HG02943 (cell line): Measurements from ENCODE around the gene UNC13D.
"Not testable (repeated sequence)": the region's sequence is repeated elsewhere in the genome, so short reads cannot be mapped to it uniquely, and the experiment has no call there.

ENCODE experiments used
- ATAC-seq: cut with Tn5 transposase; IDR thresholded peaks from one replicate; pipeline ENCODE4 v1.9.1; 2021; ENCODE audit warnings: mild to moderate bottlenecking, low read depth, moderate library complexity; ENCODE audit not compliant: unreplicated experiment

Gene UNC13D

DNA sequence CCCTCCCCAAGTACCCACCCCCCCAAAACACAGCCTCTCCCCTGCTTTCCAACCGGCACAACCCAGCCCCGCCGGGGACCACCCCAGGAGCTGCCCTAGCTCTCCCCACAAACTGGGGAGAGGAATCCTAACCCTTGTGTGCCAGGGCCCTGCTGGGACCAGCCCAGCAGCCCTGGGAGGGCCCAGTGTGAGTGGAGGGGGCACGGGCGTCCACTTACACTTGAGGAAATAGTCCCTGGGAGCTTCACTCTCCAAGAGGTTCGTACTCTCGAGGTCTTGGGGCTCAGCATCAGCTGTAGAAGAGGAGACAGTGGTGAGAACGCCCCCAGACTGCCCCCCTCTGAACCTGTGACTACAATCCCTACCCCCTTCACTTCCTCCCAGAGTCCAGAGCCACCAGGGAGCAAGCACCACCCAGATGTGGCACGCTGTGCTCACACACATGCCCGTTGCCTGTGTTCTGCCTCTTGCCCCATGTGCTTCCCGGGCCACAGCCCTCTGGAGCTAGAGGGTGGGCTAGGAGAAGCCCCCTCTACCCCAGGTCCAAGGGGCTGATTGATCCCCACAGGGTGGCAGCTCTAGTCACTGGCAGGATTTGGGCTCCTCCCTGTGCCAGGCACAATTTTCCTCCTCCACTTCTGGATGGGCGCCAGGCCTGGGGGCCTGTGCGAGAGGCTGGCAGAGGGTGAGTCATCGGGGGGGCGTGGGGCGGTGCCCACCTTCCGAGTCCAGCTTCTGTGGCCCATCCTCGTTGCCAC, 31.2 kb upstream of the UNC13D start:
- ATAC-seq = no peak

DNA sequence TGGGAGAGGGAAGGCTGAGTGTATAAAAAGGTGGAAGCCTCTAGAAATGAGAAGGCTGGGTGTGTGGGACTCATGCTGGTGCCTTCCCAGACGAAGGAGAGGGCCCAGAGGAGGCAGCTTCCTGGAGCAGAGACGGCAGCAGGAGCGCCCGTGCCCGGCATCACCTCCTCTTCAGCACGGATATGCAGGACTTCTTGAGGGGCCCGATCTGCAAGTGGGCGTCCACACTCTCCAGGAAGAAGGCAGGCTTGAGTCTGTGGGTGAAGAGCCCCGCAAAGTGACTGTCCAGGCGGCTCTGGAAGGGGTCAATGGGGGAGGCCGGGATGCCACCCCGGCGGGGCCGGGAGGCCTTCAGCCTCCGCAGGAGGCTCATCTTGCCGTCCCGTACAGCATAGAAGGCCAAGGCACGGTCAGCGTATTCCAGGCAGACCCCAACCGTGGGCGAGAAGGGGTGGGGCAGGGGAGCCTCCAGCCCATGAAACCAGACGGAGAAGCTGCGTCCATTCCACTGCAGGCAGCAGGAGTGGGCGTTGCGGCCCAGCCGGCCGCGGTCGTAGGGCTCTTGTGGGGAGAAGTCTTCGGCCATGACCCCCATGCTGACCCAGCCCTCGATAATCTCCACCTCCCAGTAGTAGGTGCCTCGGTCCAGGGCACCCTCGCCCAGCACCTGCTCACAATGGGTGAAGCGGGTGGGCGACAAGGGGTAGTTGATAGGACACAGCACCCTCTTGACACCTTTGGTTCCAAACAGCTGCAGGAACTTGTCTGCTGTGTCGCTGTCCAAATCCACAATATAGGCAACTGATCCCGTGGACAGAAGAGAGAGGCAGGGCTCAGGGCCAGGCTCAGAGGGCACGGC, 30.3 kb upstream of the UNC13D start:
- ATAC-seq = no peak

DNA sequence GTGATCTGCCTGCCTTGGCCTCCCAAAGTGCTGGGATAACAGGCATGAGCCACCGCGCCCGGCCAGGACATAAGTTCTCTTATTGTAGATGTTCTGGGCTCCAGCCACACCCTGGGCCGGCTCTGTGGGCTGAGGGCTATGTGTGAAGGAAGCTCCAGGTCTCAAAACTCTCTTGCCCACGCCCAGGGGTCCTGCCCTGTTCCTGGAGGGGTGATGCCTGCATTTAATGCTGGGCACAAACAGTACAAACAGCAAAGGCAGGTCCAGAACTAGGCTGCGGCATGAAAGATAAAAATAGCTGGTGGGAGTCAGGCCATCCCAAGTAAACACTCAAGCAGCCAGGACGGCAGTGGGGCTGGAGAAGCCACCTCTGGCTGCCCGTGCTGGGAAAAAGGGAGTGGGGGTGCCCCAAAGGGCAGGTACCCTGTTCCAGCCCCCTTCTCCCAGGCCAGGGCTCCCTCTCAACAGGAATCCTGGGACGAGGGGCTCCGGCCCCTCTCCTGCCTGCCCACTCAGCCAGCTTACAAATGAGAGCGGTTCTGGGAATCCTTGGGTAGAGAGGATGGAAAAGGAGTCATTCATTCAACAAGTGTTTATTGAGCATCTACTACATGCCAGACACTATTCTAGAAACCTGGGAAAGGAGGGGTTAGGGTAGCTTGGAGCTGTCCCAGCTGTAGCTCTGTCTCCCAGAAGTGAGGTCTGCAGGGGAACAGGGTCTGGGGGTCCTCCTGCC, 29.6 kb upstream of the UNC13D start:
- no peak for ATAC-seq

DNA sequence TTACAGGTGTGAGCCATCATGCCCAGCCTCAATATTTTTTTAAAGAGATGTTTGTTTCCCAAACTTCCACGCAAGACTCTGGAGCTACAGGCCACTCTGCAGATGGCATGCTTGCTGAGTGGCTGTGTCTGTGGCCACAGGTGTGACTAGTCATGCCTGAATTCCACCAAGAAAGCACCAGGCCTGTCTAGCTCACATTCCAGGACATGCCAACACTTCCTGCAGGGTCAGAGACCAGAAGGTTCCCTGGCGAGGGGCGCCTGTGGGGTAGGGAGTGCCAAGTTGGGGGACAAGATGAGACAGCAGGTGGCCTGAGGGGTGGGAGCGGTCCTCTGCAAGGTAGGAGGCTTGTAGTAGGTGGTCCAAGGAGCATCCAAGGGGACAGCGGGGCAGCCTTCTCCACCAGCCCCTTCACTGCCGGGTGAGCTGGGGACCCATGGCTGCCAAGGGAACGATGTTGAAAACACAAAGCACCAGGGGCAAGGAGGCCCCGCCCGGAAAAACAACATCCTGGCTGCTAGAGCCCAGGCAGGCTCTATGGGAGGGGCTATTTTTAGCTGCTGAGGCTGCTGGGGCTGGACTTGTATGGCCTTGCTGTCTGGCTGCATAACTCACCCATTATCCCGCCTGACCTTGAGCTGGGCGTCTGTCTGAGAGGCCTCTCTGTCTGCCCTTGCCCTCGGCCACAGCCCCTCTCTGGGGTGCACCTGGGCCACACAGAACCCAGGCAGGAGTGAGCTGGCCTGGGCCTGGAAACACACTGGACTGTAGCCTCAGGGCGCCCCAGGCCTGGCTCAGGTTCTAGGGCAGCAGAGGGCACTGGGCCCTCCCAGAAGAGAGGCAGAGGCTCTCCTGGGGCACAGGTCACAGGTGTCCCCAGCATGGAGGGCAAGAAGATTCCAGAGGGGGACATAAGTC, 28.5 kb upstream of the UNC13D start:
- ATAC-seq = no peak

DNA sequence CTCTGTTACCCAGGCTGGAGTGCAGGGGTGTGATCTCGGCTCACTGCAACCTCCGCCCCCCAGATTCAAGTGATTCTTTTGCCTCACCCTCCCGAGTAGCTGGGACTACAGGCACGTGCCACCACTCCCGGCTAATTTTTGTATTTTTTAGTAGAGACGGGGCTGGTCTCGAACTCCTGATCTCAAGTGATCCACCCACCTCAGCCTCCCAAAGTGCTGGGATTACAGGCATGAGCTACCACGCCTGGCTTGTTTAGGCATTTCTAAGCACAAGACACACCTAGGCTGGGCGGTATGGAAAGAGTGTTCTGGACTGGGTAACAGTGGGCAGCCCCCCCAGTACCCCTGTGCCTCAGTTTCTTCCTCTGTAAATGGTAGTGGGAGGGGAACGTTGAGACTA, 26.0 kb upstream of the UNC13D start:
- not testable (repeated sequence) for ATAC-seq

DNA sequence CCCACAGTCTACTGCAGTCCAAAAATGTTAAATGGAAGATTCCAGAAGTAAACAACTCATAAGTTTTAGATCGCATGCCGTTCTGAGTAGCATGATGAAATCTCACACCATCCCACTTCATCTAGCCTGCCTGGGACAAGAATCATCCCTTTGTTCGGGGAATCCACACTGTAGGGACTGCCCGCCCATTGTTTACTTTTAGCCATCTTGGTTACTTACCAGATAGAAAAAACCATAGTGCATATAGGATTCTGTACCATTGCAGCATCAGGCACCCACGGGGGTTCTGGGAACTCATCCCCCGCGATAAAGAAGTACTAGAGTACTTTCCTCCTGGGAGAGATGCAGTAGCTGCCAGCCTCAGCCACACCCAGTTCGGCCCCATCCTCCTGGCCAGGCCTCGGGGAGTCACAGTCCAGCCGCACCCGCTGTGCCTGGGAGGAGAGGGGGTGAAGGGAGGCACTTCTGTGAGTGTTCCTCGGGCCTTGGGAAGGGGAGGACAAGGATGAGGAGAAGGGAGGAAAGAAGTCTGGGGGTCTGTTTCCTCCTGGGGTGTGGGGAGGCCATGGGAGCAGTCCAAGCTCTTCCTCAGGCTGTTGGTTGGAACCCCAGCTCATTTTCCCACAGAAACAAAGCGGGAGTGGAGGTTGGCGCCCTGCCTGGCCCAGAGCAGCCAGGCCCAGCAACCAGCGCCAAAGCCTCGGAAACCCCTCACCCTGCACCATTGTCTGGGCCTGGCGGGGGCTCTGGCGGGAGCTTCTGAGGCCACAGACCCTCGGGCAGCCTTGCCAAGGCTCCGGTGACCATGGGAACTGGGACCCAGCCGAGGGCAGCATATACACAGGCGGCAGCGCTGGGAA, 25.3 kb upstream of the UNC13D start:
- ATAC-seq = no peak

DNA sequence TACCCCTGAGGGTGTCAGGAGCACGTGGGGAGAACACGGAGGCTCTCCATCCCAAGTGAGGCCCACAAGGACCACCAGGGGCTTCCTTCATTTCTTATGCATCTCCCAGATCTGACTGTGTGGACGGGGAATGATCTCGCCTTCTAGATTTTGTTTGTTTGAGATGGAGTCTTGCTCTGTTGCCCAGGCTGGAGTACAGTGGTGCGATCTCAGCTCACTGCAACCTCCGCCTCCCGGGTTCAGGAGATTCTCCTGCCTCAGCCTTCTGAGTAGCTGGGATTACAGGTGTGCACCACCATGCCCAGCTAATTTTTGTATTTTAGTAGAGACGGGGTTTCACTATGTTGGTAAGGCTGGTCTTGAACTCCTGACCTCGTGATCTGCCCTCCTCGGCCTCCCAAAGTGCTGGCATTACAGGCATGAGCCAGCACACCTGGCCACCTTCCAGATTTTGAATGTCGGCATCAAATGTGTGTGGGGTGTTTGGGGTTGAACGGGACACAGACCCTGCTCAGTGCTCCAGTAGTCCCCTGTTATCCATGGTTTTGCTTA, 24.6 kb upstream of the UNC13D start:
- ATAC-seq = not testable (repeated sequence)

DNA sequence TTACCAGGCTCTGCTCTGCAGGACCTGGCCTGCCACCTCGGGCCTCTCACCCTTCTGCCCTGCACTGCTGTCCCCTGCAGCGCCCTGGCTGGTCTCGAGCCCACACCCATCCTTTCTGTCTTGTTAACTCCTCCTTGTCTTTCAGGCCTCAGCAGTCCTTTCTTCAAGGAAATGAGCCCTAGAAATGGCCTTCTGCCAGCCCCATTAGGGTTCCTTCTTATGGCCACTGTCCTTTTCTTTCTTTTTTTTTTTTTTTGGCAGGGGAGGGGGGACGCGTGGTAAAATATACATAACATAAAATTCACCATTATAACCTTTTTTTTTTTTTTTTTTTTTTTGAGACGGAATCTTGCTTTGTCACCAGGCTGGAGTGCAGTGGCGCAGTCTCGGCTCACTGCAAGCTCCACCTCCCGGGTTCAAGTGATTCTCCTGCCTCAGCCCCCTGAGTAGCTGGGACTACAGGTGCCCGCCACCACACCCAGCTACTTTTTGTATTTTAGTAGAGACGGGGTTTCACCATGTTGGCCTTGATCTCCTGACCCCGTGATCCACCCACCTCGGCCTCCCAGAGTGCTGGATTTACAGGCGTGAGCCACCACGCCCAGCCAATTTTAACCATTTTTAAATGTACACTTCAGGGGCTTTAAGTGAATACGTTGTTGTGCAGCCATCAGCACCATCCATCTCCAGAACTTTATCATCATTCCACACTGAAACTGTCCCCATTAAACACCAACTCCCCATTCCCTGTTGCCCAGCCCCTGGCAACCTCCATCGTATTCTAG, 21.4 kb upstream of the UNC13D start:
- ATAC-seq = not testable (repeated sequence)

DNA sequence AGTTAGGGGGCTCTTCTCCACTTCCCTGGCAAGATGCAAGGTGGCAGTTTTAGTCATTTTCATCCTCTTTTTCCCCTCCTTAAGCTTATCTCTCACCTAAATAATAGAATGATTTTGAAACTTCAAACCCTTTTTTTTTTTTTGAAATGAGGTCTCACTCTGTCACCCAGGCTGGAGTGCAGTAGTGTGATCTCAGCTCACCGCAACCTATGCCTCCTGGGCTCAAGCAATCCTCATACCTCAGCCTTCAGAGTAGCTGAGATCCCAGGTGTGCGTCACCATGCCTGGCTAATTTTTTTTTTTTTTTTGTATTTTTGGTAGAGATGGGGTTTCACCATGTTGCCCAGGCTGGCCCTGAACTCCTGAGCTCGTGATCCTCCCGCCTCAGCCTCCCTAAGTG, 20.7 kb upstream of the UNC13D start:
- ATAC-seq = peak; percentile 6

DNA sequence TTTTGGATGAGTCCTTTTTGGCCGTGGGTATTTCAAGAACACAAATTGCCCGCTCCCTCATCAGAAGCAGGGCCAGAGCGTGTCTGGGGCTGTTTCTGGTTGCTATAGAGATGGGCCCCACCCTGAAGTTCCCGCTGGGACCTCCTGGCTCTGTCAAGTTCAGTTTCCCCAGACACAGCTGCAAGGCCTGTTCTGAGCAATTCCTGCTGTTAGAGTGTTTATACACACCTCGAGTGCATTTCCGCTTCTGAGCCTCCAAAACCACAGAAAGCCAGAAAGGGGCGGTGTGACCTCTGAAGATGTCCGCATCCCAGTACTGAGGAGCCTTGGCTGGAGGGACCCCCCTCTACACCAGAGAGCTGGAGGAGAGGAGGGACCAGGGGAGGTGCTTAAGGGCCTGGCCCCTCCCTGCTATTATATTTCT, 20.3 kb upstream of the UNC13D start:
- ATAC-seq = peak; percentile 82

DNA sequence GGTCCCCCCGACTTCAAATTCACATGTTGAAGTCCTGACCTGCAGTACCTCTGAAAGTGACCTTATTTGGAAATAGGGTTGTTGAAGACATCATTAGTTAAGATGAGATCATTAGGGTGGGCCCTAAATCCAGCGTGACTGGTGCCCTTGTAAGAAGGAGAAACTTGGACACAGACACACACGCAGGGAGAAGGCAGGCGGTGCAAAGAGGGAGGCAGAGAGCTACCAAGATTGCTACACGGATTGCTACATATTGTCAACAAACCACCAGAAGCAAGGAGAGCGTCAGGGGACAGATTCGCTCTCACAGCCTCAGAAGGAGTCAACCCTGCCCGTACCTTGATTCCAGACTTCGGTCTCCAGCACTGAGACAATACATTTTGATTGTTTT, 17.7 kb upstream of the UNC13D start:
- ATAC-seq = no peak

DNA sequence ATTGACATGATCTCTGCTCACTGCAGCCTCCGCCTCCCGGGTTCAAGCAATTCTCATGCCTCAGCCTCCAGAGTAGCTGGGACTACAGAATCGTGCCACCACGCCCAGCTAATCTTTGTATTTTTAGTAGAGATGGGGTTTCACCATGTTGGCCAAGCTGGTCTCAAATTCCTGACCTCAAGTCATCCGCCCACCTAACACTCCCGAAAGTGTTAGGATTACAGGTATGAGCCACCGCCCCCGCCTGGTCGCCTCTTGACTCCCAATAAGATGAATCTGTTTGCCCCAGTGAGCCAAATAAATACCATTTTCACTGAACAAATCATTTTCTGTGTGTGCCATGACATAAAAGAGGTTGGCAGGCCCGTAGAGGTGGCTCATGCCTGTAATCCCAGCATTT, 15.2 kb upstream of the UNC13D start:
- ATAC-seq = not testable (repeated sequence)

DNA sequence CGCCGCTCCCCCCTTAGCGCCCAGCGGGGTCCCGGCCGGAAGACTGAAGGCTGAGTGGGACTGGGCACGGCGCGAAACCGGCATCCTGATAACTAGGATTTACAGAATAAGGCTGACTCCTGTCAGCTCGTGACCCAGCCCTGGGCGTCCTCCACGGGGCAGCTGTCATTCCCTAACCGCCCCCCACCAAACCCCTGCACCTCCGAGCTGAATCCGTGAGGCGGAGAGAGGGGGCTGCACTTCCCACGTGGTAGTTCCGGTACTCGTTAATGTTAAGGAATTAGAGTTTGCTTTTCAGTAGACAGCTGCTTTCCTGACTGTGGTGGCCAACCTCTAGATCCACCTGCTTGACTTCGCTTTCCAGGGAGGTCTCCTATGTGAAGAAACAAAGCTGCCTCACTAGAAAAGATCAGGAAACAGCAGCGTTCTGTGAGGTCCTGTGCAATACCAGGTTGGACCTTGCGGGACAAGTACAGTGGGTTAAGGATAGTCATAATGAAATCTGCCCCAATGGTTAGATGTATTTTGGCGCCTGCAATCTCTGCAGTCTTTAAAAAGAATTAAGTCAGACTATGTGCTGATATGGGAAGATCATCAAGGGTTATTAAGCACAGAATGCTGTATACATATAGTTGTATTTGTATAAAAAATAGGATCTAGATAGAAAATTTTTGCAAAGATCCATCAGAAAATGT, 12.0 kb upstream of the UNC13D start:
- ATAC-seq = no peak

DNA sequence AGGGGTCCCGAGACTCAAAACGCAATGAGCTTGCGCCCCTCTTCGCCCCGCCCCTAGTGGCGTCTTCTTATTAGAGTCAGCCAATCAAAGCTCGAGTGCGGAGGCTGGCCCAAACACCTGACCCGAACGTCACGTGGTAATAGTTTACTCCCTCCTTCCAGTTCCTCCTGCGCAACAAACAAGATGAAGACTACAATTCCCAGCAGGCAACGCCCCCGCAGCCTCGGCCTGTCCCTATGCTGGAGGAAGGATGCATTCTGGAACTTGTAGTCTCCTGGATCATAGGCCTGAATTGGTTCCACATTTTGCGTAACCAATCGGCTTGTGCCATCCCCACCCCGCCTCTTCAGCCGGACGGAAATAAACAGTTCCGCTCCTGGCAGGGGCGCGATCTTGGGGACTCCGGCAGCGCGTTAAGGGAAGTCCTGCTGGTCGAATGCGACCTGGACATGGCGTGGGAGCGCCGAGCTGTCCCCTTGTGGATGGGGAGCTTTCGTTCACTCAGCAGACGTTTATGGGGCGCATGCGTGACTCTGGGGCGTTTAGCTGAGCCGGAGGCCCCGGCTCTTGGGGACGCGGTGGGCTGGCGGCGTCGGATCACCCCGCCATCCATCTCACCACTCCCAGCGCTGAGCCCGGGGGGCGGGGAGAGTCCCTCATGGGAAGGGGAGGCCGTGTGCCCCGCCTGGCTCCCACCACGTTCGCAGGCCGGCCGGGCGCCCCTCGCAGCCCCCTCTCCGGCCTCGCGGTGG, 11.3 kb upstream of the UNC13D start, which contains the start of gene WBP2:
WBP2 (minus strand) TSS at position 26 of the 752 bp plus-strand sequence. CDS start 38 bp downstream, outside the sequence.
- peak; percentile 82 for ATAC-seq

DNA sequence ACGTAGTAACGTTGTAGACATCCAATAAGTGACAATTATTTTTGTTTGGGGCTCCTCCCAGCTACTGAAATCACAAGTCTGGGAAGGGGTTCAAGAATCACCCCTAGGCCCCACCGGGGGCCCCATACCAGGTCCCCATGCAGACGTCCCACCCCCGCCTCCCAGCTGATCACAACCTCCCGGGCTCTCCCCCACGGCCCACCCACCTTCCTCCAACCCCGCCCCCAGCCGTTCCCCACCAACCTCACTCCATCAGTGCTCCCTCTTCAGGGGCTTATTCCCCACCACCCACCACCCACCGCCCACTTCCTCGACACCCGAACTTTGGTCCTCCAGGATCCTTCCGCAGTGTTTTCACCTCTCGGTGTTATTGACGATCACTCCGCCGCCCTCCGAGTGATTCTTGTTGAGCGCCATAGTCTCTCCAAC, 10.7 kb upstream of the UNC13D start:
- ATAC-seq = no peak

DNA sequence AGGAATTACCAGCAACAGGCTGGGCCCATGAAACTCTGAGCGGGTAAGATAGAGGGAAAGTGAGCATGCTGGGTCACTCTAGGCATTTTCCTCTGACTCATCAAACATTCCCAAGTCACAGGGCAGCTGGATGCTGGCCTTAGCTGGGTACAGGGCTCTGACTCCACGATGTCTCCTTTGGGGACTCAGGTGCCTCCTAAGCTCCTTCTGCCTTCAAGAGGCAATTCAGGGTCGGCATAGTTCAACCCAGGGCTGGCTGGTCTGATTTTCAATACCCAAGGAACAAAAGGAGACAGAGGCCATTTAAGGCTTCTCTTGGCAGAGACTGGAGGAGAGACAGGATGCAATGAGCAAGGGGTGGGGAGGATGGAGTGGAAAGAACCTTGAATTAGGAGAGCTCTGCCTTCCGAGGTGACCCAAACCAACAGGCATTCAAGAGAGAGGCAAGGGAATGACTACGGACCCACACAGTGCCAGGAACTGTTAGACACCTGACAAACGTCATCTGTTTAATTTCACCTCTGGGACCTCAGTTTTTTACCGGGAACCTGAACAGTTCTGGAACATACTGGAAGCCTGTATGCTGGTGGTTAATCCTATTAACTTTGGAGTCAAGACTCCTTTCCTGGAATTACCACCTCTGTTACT, 10.0 kb upstream of the UNC13D start:
- no peak for ATAC-seq
